IMR-90 (cell line): ENCODE data around the gene HS6ST2. TPM values are rescaled to one million over a fixed set of nuclear protein-coding genes. Genes with fewer than 3 reads are reported as not detected.

Experiments used
- ATAC-seq: fragments of 200-7000 bp; cut with Tn5 transposase; 2 replicates; pipeline ENCODE4 v1.9.1; 2020; ENCODE audit warnings: low read depth, mild to moderate bottlenecking, moderate library complexity
- BruUV-seq: library from RNA; stranded (reverse); fragments of 400-500 nt; replicated peaks from 2 replicates; lab custom pipeline; 2021; lab: Mats Ljungman, UMichigan
- CTCF ChIA-PET: fragments of 300-600 bp; formaldehyde crosslinking; extraction: SDS; loops from one replicate; lab custom pipeline; 2021; ENCODE audit warnings: antibody characterized with exemption; lab: Yijun Ruan, JAX
- POLR2A ChIA-PET: fragments of 300-600 bp; sonication (Branson Sonifier 250); formaldehyde crosslinking; loops from one replicate; lab custom pipeline; 2022; ENCODE audit warnings: antibody characterized with exemption; ENCODE audit not compliant: unreplicated experiment; lab: Charles Lee
- DNase-seq: peaks from one replicate; pipeline ENCODE4 v3.0.0; 2013
- H2AFZ ChIP-seq: replicated peaks from 2 replicates; pipeline ENCODE3; 2013; ENCODE audit warnings: low read length, mild to moderate bottlenecking; ENCODE audit not compliant: poor library complexity
- H2AK5ac ChIP-seq: 2 replicates; pipeline ENCODE4 v1.6.1; 2013; ENCODE audit warnings: low read depth, low read length, inconsistent platforms
- H2AK9ac ChIP-seq: replicated peaks from 2 replicates; pipeline ENCODE3; 2013; ENCODE audit warnings: mild to moderate bottlenecking, low read depth, low read length, moderate library complexity; ENCODE audit not compliant: poor library complexity
- H2BK120ac ChIP-seq: 2 replicates; pipeline ENCODE4 v1.6.1; 2013; ENCODE audit warnings: low read depth, low read length, inconsistent platforms
- H2BK15ac ChIP-seq: 3 replicates; pipeline ENCODE4 v1.6.1; 2013; ENCODE audit warnings: low read depth, low read length, inconsistent platforms
- H2BK20ac ChIP-seq: 2 replicates; pipeline ENCODE4 v1.6.1; 2013; ENCODE audit warnings: low read depth, mild to moderate bottlenecking, inconsistent platforms, low read length, moderate library complexity
- H2BK5ac ChIP-seq: 2 replicates; pipeline ENCODE4 v1.6.1; 2013; ENCODE audit warnings: mild to moderate bottlenecking, low read depth, low read length, inconsistent platforms; ENCODE audit not compliant: poor library complexity, severe bottlenecking
- H3K14ac ChIP-seq: replicated peaks from 2 replicates; pipeline ENCODE4 v1.6.1; 2013; ENCODE audit warnings: low read depth, low read length, inconsistent platforms
- H3K18ac ChIP-seq: 2 replicates; pipeline ENCODE4 v1.6.1; 2013; ENCODE audit warnings: low read depth, low read length, control low read depth
- H3K23ac ChIP-seq: 2 replicates; pipeline ENCODE4 v1.6.1; 2013; ENCODE audit warnings: low read depth, low read length, inconsistent platforms
- H3K27ac ChIP-seq: 2 replicates; pipeline ENCODE4 v1.5.1; 2013; ENCODE audit warnings: mild to moderate bottlenecking, control low read depth, low read length; ENCODE audit not compliant: insufficient read depth
- H3K27me3 ChIP-seq: 2 replicates; pipeline ENCODE4 v1.6.1; 2013; ENCODE audit warnings: low read length; ENCODE audit not compliant: control insufficient read depth, insufficient read depth
- H3K36me3 ChIP-seq: 2 replicates; pipeline ENCODE4 v1.6.1; 2013; ENCODE audit warnings: low read length, mixed read lengths; ENCODE audit not compliant: control insufficient read depth, insufficient read depth
- H3K4ac ChIP-seq: 2 replicates; pipeline ENCODE4 v1.6.1; 2013; ENCODE audit warnings: low read depth, low read length, inconsistent platforms
- H3K4me1 ChIP-seq: 2 replicates; pipeline ENCODE4 v1.6.1; 2013; ENCODE audit warnings: low read length, mixed read lengths; ENCODE audit not compliant: control insufficient read depth, insufficient read depth
- H3K4me2 ChIP-seq: 2 replicates; pipeline ENCODE4 v1.6.1; 2013; ENCODE audit warnings: low read depth, mild to moderate bottlenecking, control low read depth, low read length, moderate library complexity
- H3K4me3 ChIP-seq: 2 replicates; pipeline ENCODE4 v1.5.1; 2013; ENCODE audit warnings: low read depth, mild to moderate bottlenecking, control low read depth, low read length, moderate library complexity; ENCODE audit not compliant: insufficient read depth
- H3K56ac ChIP-seq: 2 replicates; pipeline ENCODE4 v1.6.1; 2013; ENCODE audit warnings: low read length, inconsistent platforms; ENCODE audit not compliant: insufficient read depth; ENCODE audit errors: extremely low read depth
- H3K79me1 ChIP-seq, 2 experiments: 2 replicates each; pipeline ENCODE4 v1.6.1; 2013; ENCODE audit warnings: low read length in 2 of 2, inconsistent platforms in 1 of 2, low read depth in 1 of 2
- H3K9ac ChIP-seq: 2 replicates; pipeline ENCODE4 v1.6.1; 2013; ENCODE audit warnings: low read depth, low read length, control low read depth
- H3K9me1 ChIP-seq: 2 replicates; pipeline ENCODE4 v1.6.1; 2013; ENCODE audit warnings: low read length, inconsistent platforms; ENCODE audit not compliant: insufficient read depth
- H3K9me3 ChIP-seq: 2 replicates; pipeline ENCODE4 v1.6.1; 2013; ENCODE audit warnings: low read length; ENCODE audit not compliant: control insufficient read depth, insufficient read depth
- H4K20me1 ChIP-seq: 2 replicates; pipeline ENCODE4 v1.6.1; 2013; ENCODE audit warnings: low read length, inconsistent platforms; ENCODE audit not compliant: insufficient read depth
- H4K5ac ChIP-seq: 2 replicates; pipeline ENCODE4 v1.6.1; 2013; ENCODE audit warnings: mild to moderate bottlenecking, low read depth, low read length, control low read depth
- H4K8ac ChIP-seq, 2 experiments: 2 replicates each; pipeline ENCODE4 v1.6.1; 2013; ENCODE audit warnings: low read depth in 2 of 2, low read length in 2 of 2, control low read depth in 1 of 2, inconsistent platforms in 1 of 2
- H4K91ac ChIP-seq: 2 replicates; pipeline ENCODE4 v1.6.1; 2013; ENCODE audit warnings: low read depth, low read length, inconsistent platforms; ENCODE audit not compliant: insufficient read depth
- CHD1 ChIP-seq: IDR thresholded peaks from 2 replicates; pipeline ENCODE4 v1.6.1; 2012; ENCODE audit warnings: low read depth, low read length, improper control_type of control experiment
- ELK1 ChIP-seq: fragments of 150-350 bp; IDR thresholded peaks from 2 replicates; pipeline ENCODE4 v1.6.1; 2016; ENCODE audit warnings: low read depth, mild to moderate bottlenecking, low read length, moderate library complexity, borderline replicate concordance
- MAFK ChIP-seq: IDR thresholded peaks from 2 replicates; pipeline ENCODE4 v1.6.1; 2012; ENCODE audit warnings: low read depth, low read length, improper control_type of control experiment
- MAZ ChIP-seq: IDR thresholded peaks from 2 replicates; pipeline ENCODE4 v1.6.1; 2012; ENCODE audit warnings: low read depth, mild to moderate bottlenecking, low read length, improper control_type of control experiment, moderate library complexity, borderline replicate concordance
- NFE2L2 ChIP-seq: fragments of 150-350 bp; IDR thresholded peaks from 2 replicates; pipeline ENCODE4 v1.6.1; 2016; ENCODE audit warnings: low read depth, mild to moderate bottlenecking, low read length
- POLR2A ChIP-seq: IDR thresholded peaks from 2 replicates; pipeline ENCODE4 v1.6.1; 2012; ENCODE audit warnings: mild to moderate bottlenecking, low read depth, low read length
- RAD21 ChIP-seq: IDR thresholded peaks from 2 replicates; pipeline ENCODE4 v1.6.1; 2012; ENCODE audit warnings: low read length, improper control_type of control experiment
- USF2 ChIP-seq: fragments of 150-350 bp; IDR thresholded peaks from 2 replicates; pipeline ENCODE4 v1.6.1; 2017; ENCODE audit warnings: mild to moderate bottlenecking, antibody characterized with exemption, low read length, low read depth
- WGBS, 2 experiments: methylation state at CpG; one replicate each; pipeline versions ENCODE4 v1.1.5 to v1.1.7; 2013; ENCODE audit warnings: missing lambda C conversion rate in 2 of 2; ENCODE audit not compliant: insufficient read length in 1 of 2; ENCODE audit errors: extremely low coverage in 2 of 2; 5-methylcytosine and 5-hydroxymethylcytosine counted together
- dilution Hi-C: fragments of 300-500 bp; cut with HindIII; formaldehyde crosslinking; loops from one replicate; pipeline ENCODE4 v1.14.3; 2018; ENCODE audit warnings: low sequenced_read_pairs; ENCODE audit not compliant: unreplicated experiment
- in situ Hi-C: fragments of 300-500 bp; cut with MboI; formaldehyde crosslinking; loops from 3 replicates; pipeline ENCODE4 v1.14.3; 2019; ENCODE audit warnings: low sequenced_read_pairs, inconsistent platforms, mixed read lengths
- intact Hi-C: fragments of 100-400 bp; cut with micrococcal nuclease; formaldehyde crosslinking; loops from 2 replicates; pipeline ENCODE4 v1.10.0; 2022
- polyA plus RNA-seq, 3 experiments: library from polyadenylated mRNA; depleted of rRNA; stranded (reverse); fragments of >200 nt; gene quantifications; 2 replicates each; pipeline ENCODE4 v1.2.3, GENCODE V29; 2012; ENCODE audit warnings: low replicate concordance in 1 of 3
- total RNA-seq: library from RNA; depleted of rRNA; stranded (reverse); fragments of >200 nt; gene quantifications from 2 replicates; pipeline ENCODE4 v1.2.3, GENCODE V29; 2012

Gene HS6ST2
- total and polyA plus RNA-seq, 2 of the 4 experiments (the other 2 are of a cell fraction) = not detected

GRCh38 chrX:132748268-132748667, 210.2 kb downstream of the HS6ST2 start:
- Histone ChIP-seq H3K27me3 (peaks cover 9% of the 10 kb centered on the region), H2BK120ac (no peak overlapping the region), H3K79me1 (no peaks in the 10 kb centered on the region), H3K27ac (no peak overlapping the region), H4K91ac (no peak overlapping the region), H2BK15ac (no peak overlapping the region), H3K56ac (no peak overlapping the region), H3K9me1 (no peaks in the 10 kb centered on the region), H4K5ac (no peak overlapping the region), H3K9ac (no peak overlapping the region), H3K4me2 (no peak overlapping the region), H2AK5ac (no peak overlapping the region), H3K9me3 (no peaks in the 10 kb centered on the region), H3K14ac (no peak overlapping the region), H3K4ac (no peak overlapping the region), H3K4me3 (no peak overlapping the region), H4K8ac (no peak overlapping the region), H2BK5ac (no peak overlapping the region), H3K23ac (no peak overlapping the region), H3K36me3 (no peaks in the 10 kb centered on the region), H3K18ac (no peak overlapping the region), H2AK9ac (no peak overlapping the region), H2AFZ (no peak overlapping the region), H4K20me1 (no peaks in the 10 kb centered on the region), H3K4me1 (no peaks in the 10 kb centered on the region), H2BK20ac (no peak overlapping the region)
- in situ Hi-C loops = no loop called here
- DNase-seq = no peak
- intact Hi-C loops = no loop called here
- CTCF ChIA-PET = no interaction called here
- dilution Hi-C loops = no loop called here
- WGBS, 2 experiments = 49% methylated on average over 2 of the region's 5 CpGs; no CpG with 5 or more reads in 1 of the 2 experiments
- no peak for ATAC-seq
- no TSS peak for BruUV-seq
- POLR2A ChIA-PET = no interaction called here
- no peak for TF ChIP-seq NFE2L2
- TF ChIP-seq MAZ = no peak
- no peak for TF ChIP-seq MAFK
- no peak for TF ChIP-seq POLR2A
- TF ChIP-seq CHD1 = no peak
- TF ChIP-seq ELK1 = no peak
- TF ChIP-seq RAD21 = no peak
- TF ChIP-seq USF2 = no peak
